ENCODE results near the gene AP2A1.

DNA sequence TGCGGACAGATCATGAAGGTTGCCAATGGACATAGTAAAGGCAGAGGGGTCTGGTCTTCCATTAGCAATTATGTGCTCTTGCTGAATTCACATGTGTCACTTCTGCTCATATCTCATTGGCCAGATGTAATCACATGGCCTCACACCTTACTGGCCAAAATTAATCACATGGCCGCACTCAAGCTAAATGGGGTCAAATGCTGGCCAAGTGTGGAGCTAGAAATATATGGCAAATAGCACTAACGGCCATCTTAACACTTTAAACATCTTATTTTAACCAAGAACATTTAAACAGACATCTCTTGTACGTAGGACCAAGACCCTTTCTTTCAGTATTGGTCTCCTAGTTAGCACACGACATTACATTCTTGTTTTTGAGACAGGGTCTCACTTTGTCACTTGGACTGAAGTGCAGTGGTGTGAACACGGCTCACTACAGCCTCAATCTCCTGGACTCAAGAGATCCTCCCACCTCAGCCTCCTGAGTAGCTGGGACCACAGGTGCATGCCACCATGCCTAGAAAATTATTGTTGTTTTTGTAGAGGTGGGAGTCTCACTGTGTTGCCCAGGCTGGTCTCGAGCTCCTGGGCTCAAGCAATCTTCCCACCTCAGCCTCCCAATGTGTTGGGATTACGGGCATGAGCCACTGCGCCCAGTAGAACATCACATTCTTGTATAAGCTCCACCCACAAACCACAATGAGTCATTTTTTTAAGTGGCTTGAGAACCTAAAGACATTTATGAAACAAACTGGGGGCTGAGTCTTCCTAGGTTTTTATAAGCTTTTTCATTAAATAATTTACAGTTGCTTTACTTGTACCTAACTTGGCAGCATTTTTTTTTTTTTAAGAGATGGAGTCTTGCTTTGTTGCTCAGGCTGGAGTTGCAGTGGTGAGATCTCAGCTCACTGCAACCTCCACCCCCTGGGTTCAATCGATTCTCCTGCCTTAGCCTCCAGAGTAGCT is 81.2 kb downstream of the AP2A1 start:
- TF ChIP-seq POLR2AphosphoS5 (IDR thresholded peaks at IDR 0.05) = no peak
- TF ChIP-seq, protein P1, sequence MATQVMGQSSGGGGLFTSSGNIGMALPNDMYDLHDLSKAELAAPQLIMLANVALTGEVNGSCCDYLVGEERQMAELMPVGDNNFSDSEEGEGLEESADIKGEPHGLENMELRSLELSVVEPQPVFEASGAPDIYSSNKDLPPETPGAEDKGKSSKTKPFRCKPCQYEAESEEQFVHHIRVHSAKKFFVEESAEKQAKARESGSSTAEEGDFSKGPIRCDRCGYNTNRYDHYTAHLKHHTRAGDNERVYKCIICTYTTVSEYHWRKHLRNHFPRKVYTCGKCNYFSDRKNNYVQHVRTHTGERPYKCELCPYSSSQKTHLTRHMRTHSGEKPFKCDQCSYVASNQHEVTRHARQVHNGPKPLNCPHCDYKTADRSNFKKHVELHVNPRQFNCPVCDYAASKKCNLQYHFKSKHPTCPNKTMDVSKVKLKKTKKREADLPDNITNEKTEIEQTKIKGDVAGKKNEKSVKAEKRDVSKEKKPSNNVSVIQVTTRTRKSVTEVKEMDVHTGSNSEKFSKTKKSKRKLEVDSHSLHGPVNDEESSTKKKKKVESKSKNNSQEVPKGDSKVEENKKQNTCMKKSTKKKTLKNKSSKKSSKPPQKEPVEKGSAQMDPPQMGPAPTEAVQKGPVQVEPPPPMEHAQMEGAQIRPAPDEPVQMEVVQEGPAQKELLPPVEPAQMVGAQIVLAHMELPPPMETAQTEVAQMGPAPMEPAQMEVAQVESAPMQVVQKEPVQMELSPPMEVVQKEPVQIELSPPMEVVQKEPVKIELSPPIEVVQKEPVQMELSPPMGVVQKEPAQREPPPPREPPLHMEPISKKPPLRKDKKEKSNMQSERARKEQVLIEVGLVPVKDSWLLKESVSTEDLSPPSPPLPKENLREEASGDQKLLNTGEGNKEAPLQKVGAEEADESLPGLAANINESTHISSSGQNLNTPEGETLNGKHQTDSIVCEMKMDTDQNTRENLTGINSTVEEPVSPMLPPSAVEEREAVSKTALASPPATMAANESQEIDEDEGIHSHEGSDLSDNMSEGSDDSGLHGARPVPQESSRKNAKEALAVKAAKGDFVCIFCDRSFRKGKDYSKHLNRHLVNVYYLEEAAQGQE (IDR thresholded peaks at IDR 0.05; ENCODE audit: borderline replicate concordance) = no peak
- TF ChIP-seq, protein P2, sequence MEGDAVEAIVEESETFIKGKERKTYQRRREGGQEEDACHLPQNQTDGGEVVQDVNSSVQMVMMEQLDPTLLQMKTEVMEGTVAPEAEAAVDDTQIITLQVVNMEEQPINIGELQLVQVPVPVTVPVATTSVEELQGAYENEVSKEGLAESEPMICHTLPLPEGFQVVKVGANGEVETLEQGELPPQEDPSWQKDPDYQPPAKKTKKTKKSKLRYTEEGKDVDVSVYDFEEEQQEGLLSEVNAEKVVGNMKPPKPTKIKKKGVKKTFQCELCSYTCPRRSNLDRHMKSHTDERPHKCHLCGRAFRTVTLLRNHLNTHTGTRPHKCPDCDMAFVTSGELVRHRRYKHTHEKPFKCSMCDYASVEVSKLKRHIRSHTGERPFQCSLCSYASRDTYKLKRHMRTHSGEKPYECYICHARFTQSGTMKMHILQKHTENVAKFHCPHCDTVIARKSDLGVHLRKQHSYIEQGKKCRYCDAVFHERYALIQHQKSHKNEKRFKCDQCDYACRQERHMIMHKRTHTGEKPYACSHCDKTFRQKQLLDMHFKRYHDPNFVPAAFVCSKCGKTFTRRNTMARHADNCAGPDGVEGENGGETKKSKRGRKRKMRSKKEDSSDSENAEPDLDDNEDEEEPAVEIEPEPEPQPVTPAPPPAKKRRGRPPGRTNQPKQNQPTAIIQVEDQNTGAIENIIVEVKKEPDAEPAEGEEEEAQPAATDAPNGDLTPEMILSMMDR (IDR thresholded peaks at IDR 0.05; ENCODE audit: poor library complexity, severe bottlenecking) = no peak
- TF ChIP-seq EZH2 (IDR thresholded peaks at IDR 0.05; ENCODE audit: borderline replicate concordance, insufficient read depth, low read length, poor library complexity, severe bottlenecking) = no peak
- TF ChIP-seq TAF1 (IDR thresholded peaks at IDR 0.05; ENCODE audit: low read depth) = no peak
- TF ChIP-seq EP300 (conservative IDR thresholded peaks at IDR 0.05; ENCODE audit: poor library complexity, severe bottlenecking) = no peak

All from neural cell (in vitro differentiated cells).